ENCODE results near the gene FCRL4. TPM values are rescaled to one million over a fixed set of nuclear protein-coding genes. Genes with fewer than 3 reads are reported as not detected.

The FCRL4 gene
- total RNA-seq: not detected

DNA sequence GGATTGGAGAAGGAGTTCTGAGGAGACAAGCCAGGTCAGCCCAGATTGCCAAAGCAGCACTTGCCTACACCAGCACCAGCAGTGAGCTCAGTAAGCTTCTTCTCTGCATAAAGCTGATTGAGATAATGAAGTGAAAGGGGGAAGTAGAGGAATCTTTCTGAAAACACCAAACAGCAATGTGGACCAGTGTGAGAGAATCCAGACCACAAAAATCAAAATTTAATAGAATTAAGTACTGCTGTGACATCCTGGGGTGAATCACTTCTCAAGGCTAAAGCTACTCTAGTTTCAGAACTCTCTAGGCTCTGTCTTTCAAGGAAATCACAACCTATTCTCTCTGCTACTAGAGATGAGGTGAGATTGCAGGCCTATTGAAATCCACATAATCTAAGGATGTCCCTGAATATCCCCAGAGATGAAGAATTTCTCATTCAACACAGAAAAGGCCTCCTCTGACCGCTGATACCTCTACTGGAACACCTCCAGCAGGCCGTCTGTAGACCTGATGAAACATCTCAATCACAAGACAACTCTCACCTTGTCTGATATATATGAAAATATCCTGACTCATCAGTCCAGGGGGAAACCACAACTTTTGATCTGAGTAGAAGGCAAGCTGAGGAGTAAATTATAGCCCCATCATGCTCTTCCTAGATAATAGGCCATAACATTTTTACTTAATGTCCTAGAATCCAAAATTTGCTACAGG is at the start of gene FCRL4:
TSS of gene FCRL4 (minus strand) at position 127 of the 709 bp plus-strand sequence. CDS start 141 bp downstream, outside the sequence.
- intact Hi-C loops (cut with DNase I): no loop called here
- no peaks in the 10 kb centered on the region for H3K36me3 ChIP-seq (replicated peaks in 1 of 2; ENCODE audit: insufficient read depth in 1 of 2, low read depth in 2 of 2)
- H3K4me3 ChIP-seq: no peak within 1 kb of the TSS
- no peak for ATAC-seq
- no peak for DNase-seq
- TF ChIP-seq CTCF (IDR thresholded peaks at IDR 0.05) (no peak), POLR2A (IDR thresholded peaks at IDR 0.05) (no peak)
- H3K9me3 ChIP-seq: no peaks in the 10 kb centered on the region
- 64 to 77% methylated on average over 2 of the region's 2 CpGs for WGBS, 2 donors
- H3K27me3 ChIP-seq: no peaks in the 10 kb centered on the region
- no peak within 1 kb of the TSS for H3K27ac ChIP-seq
- no peaks in the 10 kb centered on the region for H3K4me1 ChIP-seq

DNA sequence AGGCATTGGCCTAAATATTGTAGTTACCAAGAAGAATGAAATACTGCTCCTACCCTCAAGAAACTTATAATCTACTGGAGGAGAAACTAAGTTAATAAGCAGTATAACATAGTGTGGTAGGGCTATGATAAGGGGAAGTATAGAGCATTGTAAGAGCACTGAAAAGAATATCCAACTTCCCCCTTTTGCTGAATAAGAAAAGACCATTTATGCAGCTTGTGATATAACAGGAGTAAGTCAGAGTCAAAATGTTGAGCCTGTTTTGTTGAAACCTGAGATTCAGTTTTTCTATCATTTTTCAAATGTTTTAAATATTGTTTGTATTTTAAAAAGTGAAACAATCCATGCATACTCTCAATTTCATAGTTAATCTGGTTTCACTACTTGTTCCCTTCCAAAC is 48.3 kb upstream of the FCRL4 start:
- H3K9me3 ChIP-seq: no peaks in the 10 kb centered on the region
- H3K4me1 ChIP-seq: no peaks in the 10 kb centered on the region
- intact Hi-C loops (cut with DNase I): no loop called here
- ATAC-seq (no peak), DNase-seq (no peak)
- H3K4me3 ChIP-seq: no peak overlapping the region
- TF ChIP-seq CTCF (IDR thresholded peaks at IDR 0.05): no peak
- no peak for TF ChIP-seq POLR2A (IDR thresholded peaks at IDR 0.05)
- no peaks in the 10 kb centered on the region for H3K36me3 ChIP-seq (replicated peaks in 1 of 2; ENCODE audit: insufficient read depth in 1 of 2, low read depth in 2 of 2)
- H3K27ac ChIP-seq: no peak overlapping the region
- no peaks in the 10 kb centered on the region for H3K27me3 ChIP-seq

DNA sequence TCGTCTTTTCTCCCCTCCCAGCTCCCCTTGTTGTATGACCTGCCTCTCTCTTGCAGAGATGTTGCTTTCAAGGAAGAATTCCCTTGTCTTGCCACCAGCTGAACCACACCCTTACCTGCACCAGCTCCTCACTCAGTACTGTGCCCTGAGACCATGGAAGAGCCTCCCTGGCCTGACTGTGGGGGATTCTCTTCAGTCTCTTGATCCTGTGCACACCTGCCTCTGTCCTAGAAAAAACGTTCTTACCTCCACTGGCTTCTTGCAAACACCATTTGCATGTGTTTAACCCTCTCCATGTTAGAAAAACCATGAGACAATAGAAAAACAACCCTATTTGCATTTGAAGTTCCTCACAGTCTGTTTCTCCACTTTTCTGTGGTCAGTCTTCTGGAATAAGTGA is 43.3 kb upstream of the FCRL4 start:
- ATAC-seq: no peak
- WGBS, 2 donors: 25 to 29% methylated on average over 2 of the region's 2 CpGs
- Histone ChIP-seq H3K4me3 (no peak overlapping the region), H3K27me3 (no peaks in the 10 kb centered on the region), H3K9me3 (no peaks in the 10 kb centered on the region), H3K36me3 (replicated peaks in 1 of 2; ENCODE audit: insufficient read depth in 1 of 2, low read depth in 2 of 2) (no peaks in the 10 kb centered on the region), H3K27ac (no peak overlapping the region), H3K4me1 (no peaks in the 10 kb centered on the region)
- intact Hi-C loops (cut with DNase I): no loop called here
- DNase-seq: no peak
- TF ChIP-seq CTCF (IDR thresholded peaks at IDR 0.05) (no peak), POLR2A (IDR thresholded peaks at IDR 0.05) (no peak)

- H3K9me3 ChIP-seq: no peaks in the 10 kb centered on the region
- H3K4me1 ChIP-seq: no peaks in the 10 kb centered on the region
- no peak overlapping the region for H3K27ac ChIP-seq
- no peak overlapping the region for H3K4me3 ChIP-seq
- H3K36me3 ChIP-seq (replicated peaks in 1 of 2; ENCODE audit: insufficient read depth in 1 of 2, low read depth in 2 of 2): no peaks in the 10 kb centered on the region
- no peak for TF ChIP-seq POLR2A (IDR thresholded peaks at IDR 0.05)
- no peak for TF ChIP-seq CTCF (IDR thresholded peaks at IDR 0.05)
- WGBS, 2 donors: 44 to 47% methylated on average over 4 of the region's 4 CpGs
- DNase-seq: no peak
- no peaks in the 10 kb centered on the region for H3K27me3 ChIP-seq
- intact Hi-C loops (cut with DNase I): no loop called here
- ATAC-seq: no peak
These were observed 41.9 kb upstream of the FCRL4 start for GRCh38 chr1:157639800-157640199.

- no peaks in the 10 kb centered on the region for H3K9me3 ChIP-seq
- ATAC-seq: no peak
- H3K27me3 ChIP-seq: no peaks in the 10 kb centered on the region
- no peak overlapping the region for H3K4me3 ChIP-seq
- WGBS, 2 donors: 87 to 90% methylated on average over 1 of the region's 1 CpG
- no peaks in the 10 kb centered on the region for H3K4me1 ChIP-seq
- intact Hi-C loops (cut with DNase I): no loop called here
- no peak for TF ChIP-seq POLR2A (IDR thresholded peaks at IDR 0.05)
- TF ChIP-seq CTCF (IDR thresholded peaks at IDR 0.05): no peak
- DNase-seq: no peak
- no peaks in the 10 kb centered on the region for H3K36me3 ChIP-seq (replicated peaks in 1 of 2; ENCODE audit: insufficient read depth in 1 of 2, low read depth in 2 of 2)
- H3K27ac ChIP-seq: no peak overlapping the region
These were observed 30.9 kb upstream of the FCRL4 start for GRCh38 chr1:157628773-157629172.
